Endothelial cell of umbilical vein (primary cell): ENCODE results near the gene HDGFL2. TPM values are rescaled to one million over a fixed set of nuclear protein-coding genes. Genes with fewer than 3 reads are reported as not detected.

ENCODE experiments used
- BruUV-seq: library from RNA; stranded (reverse); fragments of 400-500 nt; replicated peaks from 2 replicates; lab custom pipeline; 2021; lab: Mats Ljungman, UMichigan
- CTCF ChIA-PET: fragments of 300-600, 350-600 bp; sonication (Branson Sonifier 250); formaldehyde crosslinking; loops from one replicate; lab custom pipeline; 2021; ENCODE audit warnings: antibody characterized with exemption, inconsistent platforms; lab: Charles Lee
- POLR2A ChIA-PET: fragments of 300-600, 350-600 bp; sonication (Branson Sonifier 250); formaldehyde crosslinking; loops from one replicate; lab custom pipeline; 2021; ENCODE audit warnings: antibody characterized with exemption, inconsistent platforms; lab: Charles Lee
- DNase-seq: peaks from one replicate; pipeline ENCODE4 v3.0.0-alpha.2; 2011; ENCODE audit warnings: low read depth, low spot score
- FAIRE-seq: peaks from 2 replicates; lab custom pipeline; 2011; peaks lifted over from hg19 to GRCh38; lab: Jason Lieb, UNC
- H2AFZ ChIP-seq: 2 replicates; pipeline ENCODE4 v1.6.0; 2012; ENCODE audit warnings: low read depth, low read length, control low read depth, inconsistent platforms
- H3K27ac ChIP-seq: 2 replicates; pipeline ENCODE4 v1.5.1; 2011; ENCODE audit warnings: low read depth, mild to moderate bottlenecking, control low read depth, low read length, moderate library complexity; ENCODE audit not compliant: insufficient read depth
- H3K27me3 ChIP-seq, 2 experiments: 2 replicates each; pipeline versions ENCODE4 v1.6.0 to v1.6.1; 2011; ENCODE audit warnings: low read length in 2 of 2, mixed read lengths in 1 of 2; ENCODE audit not compliant: control insufficient read depth in 2 of 2, insufficient read depth in 2 of 2
- H3K36me3 ChIP-seq, 2 experiments: 2 replicates in 1 of 2; 3 replicates in 1 of 2; pipeline ENCODE4 v1.5.1; 2011; ENCODE audit warnings: low read length in 2 of 2, mild to moderate bottlenecking in 1 of 2, moderate library complexity in 1 of 2; ENCODE audit not compliant: control insufficient read depth in 2 of 2, insufficient read depth in 2 of 2; ENCODE audit errors: extremely low read depth in 1 of 2
- H3K4me1 ChIP-seq: 3 replicates; pipeline ENCODE4 v1.5.1; 2011; ENCODE audit warnings: mild to moderate bottlenecking, low read length; ENCODE audit not compliant: control insufficient read depth, insufficient read depth; ENCODE audit errors: extremely low read depth
- H3K4me2 ChIP-seq: 2 replicates; pipeline ENCODE4 v1.6.1; 2011; ENCODE audit warnings: low read length, control low read depth, mixed read lengths; ENCODE audit not compliant: insufficient read depth
- H3K4me3 ChIP-seq, 3 experiments: fragments of 200-600 bp in 1 of 3; sonication (generic), shearing (Covaris generic) in 1 of 3; replicated peaks in 1 of 3; 2 replicates each; pipeline ENCODE4 v1.5.1; 2011 to 2016; ENCODE audit warnings: control low read depth in 3 of 3, low read length in 3 of 3, mild to moderate bottlenecking in 2 of 3, inconsistent platforms in 1 of 3, low read depth in 1 of 3, moderate library complexity in 1 of 3; ENCODE audit not compliant: insufficient read depth in 1 of 3
- H3K79me2 ChIP-seq: 2 replicates; pipeline ENCODE4 v1.6.0; 2012; ENCODE audit warnings: low read length, inconsistent platforms; ENCODE audit not compliant: control insufficient read depth, insufficient read depth
- H3K9ac ChIP-seq: replicated peaks from 2 replicates; pipeline ENCODE3; 2011; ENCODE audit warnings: low read length, control low read depth; ENCODE audit not compliant: insufficient read depth; ENCODE audit errors: extremely low read depth
- H3K9me1 ChIP-seq: replicated peaks from 3 replicates; pipeline ENCODE4 v1.6.0; 2011; ENCODE audit warnings: mild to moderate bottlenecking, low read length; ENCODE audit not compliant: control insufficient read depth, insufficient read depth; ENCODE audit errors: extremely low read depth
- H3K9me3 ChIP-seq: replicated peaks from 2 replicates; pipeline ENCODE4 v1.5.1; 2012; ENCODE audit warnings: low read length, inconsistent platforms; ENCODE audit not compliant: control insufficient read depth, insufficient read depth
- H4K20me1 ChIP-seq: replicated peaks from 2 replicates; pipeline ENCODE3; 2011; ENCODE audit warnings: mild to moderate bottlenecking, low read length; ENCODE audit not compliant: control insufficient read depth, insufficient read depth; ENCODE audit errors: extremely low read depth
- EZH2 ChIP-seq: IDR thresholded peaks from 2 replicates; pipeline ENCODE4 v1.6.1; 2012; ENCODE audit warnings: borderline replicate concordance, low read depth, mild to moderate bottlenecking, moderate library complexity, low read length, inconsistent platforms; ENCODE audit not compliant: severe bottlenecking
- FOS ChIP-seq: IDR thresholded peaks from 2 replicates; pipeline ENCODE4 v1.6.1; 2011; ENCODE audit warnings: mild to moderate bottlenecking, low read length, moderate library complexity, borderline replicate concordance; ENCODE audit not compliant: insufficient read depth
- GATA2 ChIP-seq: IDR thresholded peaks from 2 replicates; pipeline ENCODE4 v1.7.0; 2011; ENCODE audit warnings: low read depth, mild to moderate bottlenecking, moderate library complexity, mixed read lengths, low read length; ENCODE audit not compliant: insufficient read length, insufficient read depth
- JUN ChIP-seq: IDR thresholded peaks from 2 replicates; pipeline ENCODE4 v1.6.1; 2011; ENCODE audit warnings: borderline replicate concordance, low read depth; ENCODE audit not compliant: insufficient read length, insufficient read depth
- MYC ChIP-seq: IDR thresholded peaks from one replicate; pipeline ENCODE4 v1.6.1; 2011; ENCODE audit warnings: mild to moderate bottlenecking, low read depth, low read length
- POLR2A ChIP-seq: IDR thresholded peaks from 2 replicates; pipeline ENCODE4 v1.6.1; 2012; ENCODE audit warnings: low read depth, mild to moderate bottlenecking, control low read depth, low read length
- POLR2AphosphoS5 ChIP-seq: IDR thresholded peaks from 2 replicates; pipeline ENCODE4 v1.6.1; 2012; ENCODE audit warnings: low read depth, mild to moderate bottlenecking, control low read depth, low read length, moderate library complexity; ENCODE audit not compliant: insufficient read depth
- dilution Hi-C: fragments of 300-500 bp; cut with MboI; formaldehyde crosslinking; loops from one replicate; pipeline ENCODE4 v1.15.0; 2019; ENCODE audit warnings: low sequenced_read_pairs; ENCODE audit not compliant: extremely low pct_ligation_motif_present
- intact Hi-C: fragments of 100-400 bp; cut with micrococcal nuclease; formaldehyde crosslinking; loops from one replicate; pipeline ENCODE4 v1.10.0; 2022
- polyA plus RNA-seq, 4 experiments: library from polyadenylated mRNA; depleted of rRNA in 3 of 4; stranded (reverse) in 3 of 4; unstranded in 1 of 4; fragments of >200 nt; gene quantifications; 2 replicates each; pipeline versions ENCODE4 v1.2.1 to v1.2.3, GENCODE V29; 2011 to 2012; ENCODE audit warnings: missing spikeins in 1 of 4
- total RNA-seq: library from RNA; stranded (reverse); gene quantifications from 2 replicates; pipeline ENCODE4 v1.2.3, GENCODE V29; 2021
- TF ChIP-seq, protein P1 (sequence below): IDR thresholded peaks from 2 replicates; pipeline ENCODE4 v1.6.1; 2011; ENCODE audit not compliant: insufficient read depth, insufficient read length
- TF ChIP-seq, protein P2 (sequence below), 2 donors: IDR thresholded peaks; 1 replicate in 1 of 2; 2 replicates in 1 of 2; pipeline ENCODE4 v1.5.1; 2011; ENCODE audit warnings: low read length in 2 of 2, mild to moderate bottlenecking in 2 of 2, moderate library complexity in 2 of 2, control low read depth in 1 of 2, inconsistent platforms in 1 of 2, low read depth in 1 of 2; ENCODE audit not compliant: insufficient read depth in 1 of 2; ENCODE audit errors: extremely low read depth in 1 of 2

HDGFL2 gene
- total and polyA plus RNA-seq, 2 donors (not counting 3 experiments of a cell fraction or from before 2014, with no cell fraction given) = 39.1 to 79.6 TPM

- H3K4me1 ChIP-seq = no peaks in the 10 kb centered on the region
- no peak overlapping the region for H3K4me2 ChIP-seq
- FAIRE-seq = no peak
Observed at GRCh38 chr19:4448147-4448985, 23.7 kb upstream of the HDGFL2 start.

DNA sequence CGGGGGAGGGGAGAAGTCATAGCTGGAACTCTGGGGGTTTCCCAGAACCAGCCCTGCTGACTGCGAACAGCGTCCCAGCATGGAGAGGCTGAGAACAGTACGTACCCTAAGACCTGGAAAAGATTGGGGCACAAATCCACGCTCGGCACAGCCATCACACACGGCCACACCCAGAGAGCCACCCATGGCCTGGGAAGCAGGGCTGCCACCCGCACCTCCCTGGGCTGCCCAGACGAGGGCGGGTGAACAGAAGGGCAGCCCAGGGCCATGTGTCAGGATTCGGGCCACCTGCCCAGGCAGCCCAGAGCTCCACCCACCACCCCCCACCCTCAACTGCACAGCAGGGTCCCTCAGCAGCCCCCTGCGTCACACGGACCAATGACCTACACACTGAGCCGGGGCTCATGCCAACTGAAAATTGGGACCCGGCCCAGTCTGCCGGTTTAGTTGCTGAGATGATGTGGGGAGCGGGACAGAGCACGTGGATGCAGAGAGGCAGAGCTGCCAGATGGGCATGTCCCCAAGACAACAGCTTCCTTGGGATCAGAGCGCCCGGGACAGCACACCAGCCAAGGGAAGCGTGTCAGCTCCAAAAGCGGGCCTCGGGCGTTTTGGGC, 23.0 kb upstream of the HDGFL2 start:
- H3K79me2 ChIP-seq = no peaks in the 10 kb centered on the region
- no peaks in the 10 kb centered on the region for H3K9me1 ChIP-seq
- intact Hi-C loops (no loop called here), dilution Hi-C loops (no loop called here)
- H3K4me2 ChIP-seq = no peak overlapping the region
- H3K4me1 ChIP-seq = no peaks in the 10 kb centered on the region
- TF ChIP-seq FOS (no peak), MYC (no peak), GATA2 (no peak), JUN (no peak), POLR2AphosphoS5 (no peak), POLR2A (no peak), EZH2 (no peak)
- TF ChIP-seq, protein P1, sequence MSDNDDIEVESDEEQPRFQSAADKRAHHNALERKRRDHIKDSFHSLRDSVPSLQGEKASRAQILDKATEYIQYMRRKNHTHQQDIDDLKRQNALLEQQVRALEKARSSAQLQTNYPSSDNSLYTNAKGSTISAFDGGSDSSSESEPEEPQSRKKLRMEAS = no peak
- TF ChIP-seq, protein P2, sequence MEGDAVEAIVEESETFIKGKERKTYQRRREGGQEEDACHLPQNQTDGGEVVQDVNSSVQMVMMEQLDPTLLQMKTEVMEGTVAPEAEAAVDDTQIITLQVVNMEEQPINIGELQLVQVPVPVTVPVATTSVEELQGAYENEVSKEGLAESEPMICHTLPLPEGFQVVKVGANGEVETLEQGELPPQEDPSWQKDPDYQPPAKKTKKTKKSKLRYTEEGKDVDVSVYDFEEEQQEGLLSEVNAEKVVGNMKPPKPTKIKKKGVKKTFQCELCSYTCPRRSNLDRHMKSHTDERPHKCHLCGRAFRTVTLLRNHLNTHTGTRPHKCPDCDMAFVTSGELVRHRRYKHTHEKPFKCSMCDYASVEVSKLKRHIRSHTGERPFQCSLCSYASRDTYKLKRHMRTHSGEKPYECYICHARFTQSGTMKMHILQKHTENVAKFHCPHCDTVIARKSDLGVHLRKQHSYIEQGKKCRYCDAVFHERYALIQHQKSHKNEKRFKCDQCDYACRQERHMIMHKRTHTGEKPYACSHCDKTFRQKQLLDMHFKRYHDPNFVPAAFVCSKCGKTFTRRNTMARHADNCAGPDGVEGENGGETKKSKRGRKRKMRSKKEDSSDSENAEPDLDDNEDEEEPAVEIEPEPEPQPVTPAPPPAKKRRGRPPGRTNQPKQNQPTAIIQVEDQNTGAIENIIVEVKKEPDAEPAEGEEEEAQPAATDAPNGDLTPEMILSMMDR (IDR thresholded peaks at IDR 0.05; ENCODE audit: extremely low read depth in 1 of 2, insufficient read depth in 1 of 2, low read depth in 1 of 2, low read length in 2 of 2) = no peak
- CTCF ChIA-PET = interaction anchor here (0.8 kb wide), 1 partner anchor 33 kb away, joined by 3 read pairs; no protein-coding TSS in a partner anchor
- H2AFZ ChIP-seq = no peak overlapping the region
- POLR2A ChIA-PET = no interaction called here
- H3K27ac ChIP-seq = no peak overlapping the region
- FAIRE-seq = no peak
- no peaks in the 10 kb centered on the region for H4K20me1 ChIP-seq
- H3K9ac ChIP-seq = no peak overlapping the region
- DNase-seq = no peak
- H3K27me3 ChIP-seq = no peaks in the 10 kb centered on the region
- H3K4me3 ChIP-seq = no peak overlapping the region
- H3K36me3 ChIP-seq = peaks cover 16 to 66% of the 10 kb centered on the region in 2 experiments
- no peaks in the 10 kb centered on the region for H3K9me3 ChIP-seq
- BruUV-seq = no TSS peak

More at GRCh38 chr19:4448147-4448985, 23.7 kb upstream of the HDGFL2 start:
- no peaks in the 10 kb centered on the region for H3K9me1 ChIP-seq
- H3K4me3 ChIP-seq = no peak overlapping the region
- DNase-seq = no peak
- H3K36me3 ChIP-seq = peaks cover 16 to 62% of the 10 kb centered on the region in 2 experiments
- no peaks in the 10 kb centered on the region for H3K79me2 ChIP-seq
- CTCF ChIA-PET = interaction anchor here (0.8 to 0.9 kb wide), 2 partner anchors 32 to 46 kb away, joined by 3 read pairs; partner anchors contain the start of gene CHAF1A
- no peak overlapping the region for H3K9ac ChIP-seq
- no peak overlapping the region for H2AFZ ChIP-seq
- TF ChIP-seq FOS (no peak), EZH2 (no peak), MYC (no peak)
- no peak overlapping the region for H3K27ac ChIP-seq
- intact Hi-C loops = no loop called here
- no TSS peak for BruUV-seq
- dilution Hi-C loops = no loop called here
- no peaks in the 10 kb centered on the region for H4K20me1 ChIP-seq
- no peaks in the 10 kb centered on the region for H3K9me3 ChIP-seq
- no peaks in the 10 kb centered on the region for H3K27me3 ChIP-seq
- POLR2A ChIA-PET = no interaction called here
